HG03469 (cell line): Measurements from ENCODE around the gene PWP2.
"Not testable (repeated sequence)": the region's sequence is repeated elsewhere in the genome, so short reads cannot be mapped to it uniquely, and the experiment has no call there.

Source experiments
- ATAC-seq: cut with Tn5 transposase; IDR thresholded peaks from one replicate; pipeline ENCODE4 v1.9.1; 2021; ENCODE audit warnings: mild to moderate bottlenecking, moderate library complexity, moderate number of reproducible peaks; ENCODE audit not compliant: unreplicated experiment

Gene PWP2

GRCh38 chr21:44127827-44128226 lies 20.6 kb downstream of the PWP2 start:
- not testable (repeated sequence) for ATAC-seq

DNA sequence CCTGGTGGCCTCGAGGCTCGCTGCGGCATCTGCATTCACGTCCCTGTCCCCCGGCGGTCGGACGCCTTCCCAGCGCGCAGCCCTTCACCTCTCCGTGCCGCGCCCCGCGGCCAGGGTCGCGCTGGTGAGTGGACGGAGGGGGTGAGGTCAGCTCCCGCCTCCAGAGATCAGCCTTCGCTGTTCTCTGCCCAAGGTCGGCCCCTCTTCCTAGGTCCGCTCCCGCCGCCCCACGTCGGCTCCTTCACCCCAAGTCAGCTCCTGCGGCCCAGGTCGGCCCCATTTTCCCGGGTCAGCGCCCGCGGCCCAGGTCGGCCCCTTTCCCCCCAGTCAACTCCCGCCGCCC lies 26.5 kb downstream of the PWP2 start:
- ATAC-seq: not testable (repeated sequence)

DNA sequence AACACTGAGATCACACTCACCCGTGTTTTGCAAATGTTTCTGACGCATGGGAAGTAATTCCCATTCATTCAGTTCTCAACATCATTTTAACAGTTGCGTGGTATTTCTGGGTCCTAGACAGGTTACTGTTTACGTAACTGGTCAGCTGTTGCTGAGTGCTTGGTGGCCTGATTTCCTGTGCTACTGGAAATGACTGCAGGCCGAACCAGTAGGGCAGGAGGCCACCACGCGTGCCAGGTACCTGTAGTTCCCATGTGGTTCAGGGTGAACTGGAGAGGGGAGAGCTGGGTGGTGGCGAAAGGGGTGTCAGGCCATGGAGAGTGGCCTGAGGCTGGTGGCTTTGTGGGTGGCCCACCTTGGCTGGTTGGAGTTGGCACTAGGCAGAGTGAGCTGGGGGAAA lies 27.5 kb downstream of the PWP2 start:
- not testable (repeated sequence) for ATAC-seq

- ATAC-seq: peak; percentile 39
Measured at GRCh38 chr21:44138039-44138438, 30.8 kb downstream of the PWP2 start.

DNA sequence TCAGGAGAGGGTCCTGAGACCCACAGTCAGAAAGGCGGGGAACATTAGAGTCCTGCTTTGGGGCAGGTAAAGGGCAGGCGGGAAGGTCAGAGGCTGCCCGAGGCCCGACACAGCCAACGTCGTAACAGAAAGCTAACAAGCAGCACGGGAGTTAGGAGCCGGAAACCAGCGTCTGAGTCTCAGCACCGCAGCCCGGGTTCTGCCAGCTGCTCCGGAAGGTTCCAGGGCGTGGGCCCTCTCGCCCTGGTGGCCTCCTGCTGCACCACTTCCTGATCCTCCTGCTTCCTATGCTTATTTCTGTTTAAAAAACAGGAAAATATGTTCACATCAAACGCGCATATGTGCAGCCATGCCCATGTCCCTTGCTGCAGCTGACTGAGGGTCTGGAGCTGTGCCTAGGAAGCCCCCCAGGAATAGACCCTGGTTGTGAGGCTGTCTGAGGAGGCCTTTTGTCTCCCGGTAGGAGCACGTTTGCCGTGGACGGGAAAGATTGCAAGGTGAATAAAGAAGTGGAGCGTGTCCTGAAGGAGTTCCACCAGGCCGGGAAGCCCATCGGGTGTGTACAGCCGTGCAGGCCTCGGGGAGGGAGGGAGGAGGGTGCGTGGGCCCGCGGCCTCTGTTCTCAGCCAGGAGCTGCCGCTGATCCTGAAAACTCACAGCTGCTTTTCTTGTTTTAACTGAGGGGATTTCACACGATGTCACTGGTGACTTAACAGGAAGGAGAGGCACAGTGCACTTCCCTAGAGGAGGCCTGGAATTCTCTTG lies 32.8 kb downstream of the PWP2 start:
- ATAC-seq: not testable (repeated sequence)

GRCh38 chr21:44140552-44140932 lies 33.3 kb downstream of the PWP2 start:
- ATAC-seq: not testable (repeated sequence)

DNA sequence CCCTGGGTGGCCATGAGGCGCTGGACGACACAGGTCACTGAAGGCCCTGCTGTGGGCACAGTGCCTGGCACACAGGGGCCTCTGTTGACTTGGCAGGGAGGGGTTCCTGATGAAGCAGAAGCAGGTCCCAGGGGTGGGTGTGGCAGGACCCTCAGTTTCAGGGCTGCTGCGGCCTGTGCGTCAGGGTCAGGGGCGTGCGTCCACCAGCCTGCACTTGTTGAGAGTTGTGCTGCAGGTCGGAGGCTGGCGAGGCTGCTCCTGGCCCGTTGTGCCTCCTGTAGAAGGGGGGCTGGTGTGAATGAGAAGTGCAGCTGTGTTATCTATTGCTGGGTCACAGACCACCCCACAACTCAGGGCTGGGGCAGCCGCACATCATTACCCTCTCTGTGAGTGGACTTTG lies 35.3 kb downstream of the PWP2 start:
- not testable (repeated sequence) for ATAC-seq

DNA sequence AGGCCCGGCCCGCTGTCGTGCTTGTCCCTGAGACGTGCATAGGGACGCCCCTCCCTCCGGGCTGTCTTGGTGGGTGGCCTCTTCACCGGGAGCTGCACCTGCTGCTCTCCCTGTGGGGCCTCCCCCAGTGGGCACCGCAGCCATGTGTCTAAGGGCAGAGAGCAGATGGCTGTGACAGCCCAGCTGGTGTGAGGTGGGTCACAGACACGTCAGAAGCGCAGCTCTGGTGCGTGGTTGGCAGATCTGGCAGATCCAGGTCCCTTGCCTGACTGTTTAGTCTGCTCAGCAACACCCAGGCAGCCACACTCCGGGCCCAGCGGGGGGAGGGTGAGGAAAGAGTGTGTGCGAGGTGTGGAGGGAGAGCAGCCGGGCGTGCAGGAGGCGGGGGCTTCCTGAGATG lies 36.2 kb downstream of the PWP2 start:
- not testable (repeated sequence) for ATAC-seq

- not testable (repeated sequence) for ATAC-seq
Measured at GRCh38 chr21:44143996-44144395, 36.8 kb downstream of the PWP2 start.

DNA sequence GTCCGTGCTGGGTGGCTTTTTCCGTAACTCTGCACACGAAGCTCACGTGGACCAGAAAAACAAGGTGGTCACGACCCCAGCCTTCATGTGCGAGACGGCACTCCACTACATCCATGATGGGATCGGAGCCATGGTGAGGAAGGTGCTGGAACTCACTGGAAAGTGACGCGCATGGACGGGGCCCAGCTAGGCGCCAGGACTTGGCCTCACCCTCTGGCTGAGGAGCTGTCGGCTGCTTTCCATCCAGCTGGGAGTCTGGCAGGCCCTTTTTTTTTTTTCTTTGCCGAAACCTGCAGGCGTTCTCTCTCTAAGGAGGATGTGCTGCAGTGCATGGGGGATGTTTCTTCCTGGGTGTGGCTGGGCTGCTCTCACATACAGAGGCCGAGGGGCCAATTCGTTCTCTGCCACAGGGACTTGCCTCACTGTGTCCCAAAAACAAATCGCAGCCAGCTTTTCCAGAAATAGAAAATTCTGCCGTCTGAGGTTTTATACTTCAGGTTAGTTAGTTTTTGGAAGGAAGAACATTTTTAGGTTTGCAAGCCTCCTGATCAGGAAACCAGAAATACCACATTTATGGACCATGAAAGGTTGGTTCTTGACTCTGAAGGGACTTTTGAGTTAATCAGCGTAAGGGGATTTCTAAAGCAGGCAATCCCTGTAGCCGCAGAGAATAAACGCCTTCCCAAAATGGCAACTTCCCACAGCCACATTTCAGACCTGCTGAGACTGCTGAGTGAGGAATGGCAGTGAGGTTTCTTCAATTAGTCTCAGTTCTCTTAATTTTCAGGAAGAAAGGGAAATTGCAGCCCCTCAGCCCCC lies 37.8 kb downstream of the PWP2 start:
- not testable (repeated sequence) for ATAC-seq

DNA sequence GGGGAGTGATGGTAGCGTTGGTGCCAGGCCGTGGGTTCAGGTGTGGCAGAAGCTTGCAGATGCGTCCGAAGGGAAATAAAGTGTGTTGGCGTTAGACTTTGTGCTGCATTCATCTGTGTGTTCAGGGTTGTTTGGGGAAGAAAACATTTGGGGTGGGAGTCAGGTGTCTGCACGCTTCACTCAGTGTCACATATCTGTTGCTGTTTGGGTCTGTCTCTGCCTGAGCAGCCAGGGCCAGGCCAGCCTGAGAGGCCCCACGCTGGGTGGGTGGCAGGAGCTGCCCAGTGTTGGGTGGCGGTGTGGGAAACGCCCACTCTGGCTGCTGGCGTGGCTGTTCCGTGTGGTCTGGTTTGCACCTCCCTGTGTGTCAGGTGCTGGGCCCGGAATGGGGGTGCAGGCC lies 38.4 kb downstream of the PWP2 start:
- not testable (repeated sequence) for ATAC-seq

DNA sequence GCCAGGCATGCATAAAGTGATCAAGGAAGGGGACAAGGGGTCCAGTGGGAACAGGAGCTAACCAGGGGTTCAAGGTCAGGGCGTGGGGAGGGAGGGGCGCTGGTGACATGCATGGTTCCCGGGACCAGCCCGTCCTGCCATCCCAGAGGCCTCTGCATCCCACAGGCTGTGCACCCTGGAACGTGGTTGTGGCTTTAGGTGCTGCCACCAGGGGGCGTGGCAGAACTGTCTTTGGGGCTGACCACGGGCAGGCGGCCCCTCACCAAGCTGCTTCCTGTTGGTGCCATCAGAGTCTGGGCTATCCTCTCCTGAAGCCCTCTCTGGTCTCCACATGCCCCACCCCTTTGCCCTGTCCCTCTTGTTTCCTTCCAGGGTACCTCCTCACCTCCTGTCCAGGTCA lies 39.9 kb downstream of the PWP2 start:
- not testable (repeated sequence) for ATAC-seq

- ATAC-seq: not testable (repeated sequence)
Measured at GRCh38 chr21:44150255-44150654, 43.1 kb downstream of the PWP2 start.

DNA sequence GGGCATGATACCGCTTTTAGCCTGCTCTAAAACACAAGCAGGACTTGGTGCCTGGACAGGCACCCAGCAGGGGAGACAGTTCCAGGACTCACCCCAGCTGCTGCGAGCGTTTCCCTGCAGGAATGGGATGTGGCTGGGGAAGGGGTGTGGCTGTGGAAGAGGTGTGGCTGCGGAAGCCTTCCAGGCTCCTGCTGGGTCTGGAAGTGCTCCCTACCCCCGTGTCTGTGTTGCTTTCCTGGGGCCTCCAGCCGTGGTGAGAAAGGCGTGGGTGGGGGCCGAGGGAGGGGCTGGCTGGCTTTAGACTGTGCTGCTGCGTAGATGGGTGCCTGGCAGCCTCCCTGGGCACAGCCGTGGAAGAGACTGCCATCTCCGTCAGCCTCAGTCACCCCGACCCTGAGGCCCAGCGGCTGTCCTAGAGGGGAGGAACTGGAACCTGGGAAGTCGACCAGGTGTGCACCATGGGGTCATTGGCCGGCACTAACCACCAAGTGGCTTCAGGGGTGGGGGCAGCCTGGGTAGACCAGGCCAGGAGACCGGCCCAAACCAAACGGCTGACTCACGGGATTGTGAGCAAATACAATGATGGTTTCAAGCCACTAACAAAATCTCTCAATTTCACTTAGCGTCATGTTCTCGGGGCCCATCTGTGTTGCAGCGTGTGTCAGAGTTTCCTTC lies 46.2 kb downstream of the PWP2 start:
- not testable (repeated sequence) for ATAC-seq

DNA sequence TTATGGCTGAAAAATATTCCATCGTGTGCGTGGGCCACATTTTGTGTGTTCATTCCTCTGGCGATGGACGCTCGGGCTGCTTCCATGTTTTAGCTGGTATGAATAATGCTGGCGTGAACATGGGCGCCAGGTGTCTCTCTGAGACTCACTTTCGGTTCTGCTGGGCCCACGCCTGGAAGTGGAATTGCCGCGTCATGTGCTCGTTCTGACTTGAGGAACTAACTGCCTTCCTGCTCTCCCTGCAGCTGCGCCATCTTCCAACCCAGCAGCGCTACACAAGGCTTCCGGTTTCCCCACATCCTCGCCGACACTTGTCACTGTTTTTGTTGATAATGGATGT lies 46.7 kb downstream of the PWP2 start:
- ATAC-seq: not testable (repeated sequence)

- ATAC-seq: not testable (repeated sequence)
Measured at GRCh38 chr21:44154816-44155230, 47.6 kb downstream of the PWP2 start.

DNA sequence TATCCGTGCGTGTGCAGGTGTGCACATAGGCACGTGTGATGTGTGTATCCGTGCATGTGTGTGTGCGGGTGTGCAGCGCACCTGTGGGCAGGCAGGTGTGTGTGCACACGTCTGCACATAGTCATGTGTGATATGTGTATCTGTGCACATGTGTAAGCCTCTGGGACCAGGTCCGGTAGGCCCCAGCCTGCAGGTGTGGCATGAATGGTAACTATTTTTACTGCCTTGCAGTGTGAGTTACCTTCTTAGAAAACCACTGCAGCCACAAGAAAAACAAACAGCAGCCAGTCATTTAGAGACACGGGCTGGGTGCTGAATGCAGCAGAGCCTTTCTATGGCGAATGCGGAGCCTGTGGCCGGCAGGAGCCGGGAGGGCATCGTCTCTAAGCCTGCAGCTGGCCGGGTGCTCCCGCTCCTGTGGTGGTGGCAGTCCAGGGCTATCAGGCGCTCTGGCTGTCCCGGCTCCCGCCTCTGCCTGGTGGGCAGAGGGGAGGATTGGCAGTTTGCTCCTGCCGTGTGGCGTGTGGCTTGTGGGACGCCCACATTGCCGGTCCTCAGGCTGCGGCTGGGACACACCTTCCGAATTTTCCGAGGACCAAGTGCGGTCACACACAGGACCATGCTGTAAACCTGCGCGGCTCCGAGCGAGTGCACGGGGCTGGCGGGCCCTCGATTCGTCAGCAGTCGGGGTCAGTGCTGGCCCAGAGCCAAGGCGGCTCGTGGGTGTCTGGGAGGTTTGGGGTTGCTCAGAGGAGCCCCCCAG lies 48.2 kb downstream of the PWP2 start:
- not testable (repeated sequence) for ATAC-seq

DNA sequence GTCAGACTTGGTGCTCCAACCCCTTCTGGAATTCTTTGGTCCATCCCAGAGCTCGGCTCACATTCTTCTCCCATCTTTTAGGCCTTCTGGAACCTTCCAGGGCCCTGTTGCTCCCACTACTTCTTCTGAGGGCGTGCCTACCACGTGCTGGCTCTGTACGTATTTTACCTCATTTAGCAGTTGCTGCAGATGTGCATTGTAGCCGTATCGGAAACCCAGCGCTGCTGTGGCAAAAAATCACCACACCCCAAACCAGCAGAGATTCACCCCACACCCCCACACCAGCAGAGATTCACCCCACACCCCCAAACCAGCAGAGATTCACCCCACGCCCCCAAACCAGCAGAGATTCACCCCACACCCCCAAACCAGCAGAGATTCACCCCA lies 48.8 kb downstream of the PWP2 start:
- not testable (repeated sequence) for ATAC-seq

GRCh38 chr21:44157439-44158081 lies 50.4 kb downstream of the PWP2 start:
- ATAC-seq: not testable (repeated sequence)

DNA sequence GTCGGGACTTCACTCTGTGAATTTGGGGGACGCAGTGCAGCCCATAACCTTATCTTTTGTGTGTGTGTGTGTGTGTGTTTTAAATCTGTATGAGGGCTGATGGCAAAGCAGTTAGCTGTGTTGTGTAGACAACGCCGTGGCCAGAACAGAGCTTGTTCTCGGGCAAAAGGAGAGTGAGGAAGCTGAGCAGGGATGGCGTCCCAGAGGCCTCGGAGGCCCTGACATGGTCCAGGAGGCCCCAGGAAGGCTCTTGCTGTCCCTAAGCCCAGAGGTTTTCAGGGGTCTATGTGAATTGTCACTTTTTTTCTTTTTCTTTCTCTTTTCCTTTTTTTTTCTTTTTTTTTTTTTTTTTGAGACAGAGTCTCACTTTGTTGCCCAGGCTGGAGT lies 50.9 kb downstream of the PWP2 start:
- ATAC-seq: not testable (repeated sequence)
